Effector CD8-positive, alpha-beta T cell (primary cell): ENCODE data around the gene HEPACAM2.

Experiments used
- DNase-seq: peaks from one replicate; lab custom pipeline; 2025; lab: John Stamatoyannopoulos, UW

The HEPACAM2 gene

GRCh38 chr7:93147363-93147762 is 78.9 kb downstream of the HEPACAM2 start:
- no peak for DNase-seq

GRCh38 chr7:93146472-93147141 is 79.7 kb downstream of the HEPACAM2 start:
- no peak for DNase-seq

GRCh38 chr7:93146036-93146435 is 80.2 kb downstream of the HEPACAM2 start:
- no peak for DNase-seq

GRCh38 chr7:93145354-93145753 is 80.9 kb downstream of the HEPACAM2 start:
- no peak for DNase-seq

GRCh38 chr7:93142127-93142526 is 84.1 kb downstream of the HEPACAM2 start:
- no peak for DNase-seq

GRCh38 chr7:93140582-93141191 is 85.6 kb downstream of the HEPACAM2 start:
- no peak for DNase-seq

- no peak for DNase-seq
Observed at GRCh38 chr7:93138576-93138975, 87.7 kb downstream of the HEPACAM2 start.
